Fibroblast of skin of left quadriceps (primary cell): Measurements from ENCODE around the gene SLC4A3.
"Not testable (repeated sequence)": the region's sequence is repeated elsewhere in the genome, so short reads cannot be mapped to it uniquely, and the experiment has no call there.

Experiments used
- DNase-seq, 2 experiments: peaks; one replicate each; pipeline ENCODE4 v3.0.0-alpha.2; 2013; ENCODE audit warnings: low read depth in 2 of 2

Gene SLC4A3

GRCh38 chr2:219679041-219679440, 51.6 kb downstream of the SLC4A3 start:
- no peak for DNase-seq

- DNase-seq, result no peak
Measured at GRCh38 chr2:219679571-219679970, 52.1 kb downstream of the SLC4A3 start.

DNA sequence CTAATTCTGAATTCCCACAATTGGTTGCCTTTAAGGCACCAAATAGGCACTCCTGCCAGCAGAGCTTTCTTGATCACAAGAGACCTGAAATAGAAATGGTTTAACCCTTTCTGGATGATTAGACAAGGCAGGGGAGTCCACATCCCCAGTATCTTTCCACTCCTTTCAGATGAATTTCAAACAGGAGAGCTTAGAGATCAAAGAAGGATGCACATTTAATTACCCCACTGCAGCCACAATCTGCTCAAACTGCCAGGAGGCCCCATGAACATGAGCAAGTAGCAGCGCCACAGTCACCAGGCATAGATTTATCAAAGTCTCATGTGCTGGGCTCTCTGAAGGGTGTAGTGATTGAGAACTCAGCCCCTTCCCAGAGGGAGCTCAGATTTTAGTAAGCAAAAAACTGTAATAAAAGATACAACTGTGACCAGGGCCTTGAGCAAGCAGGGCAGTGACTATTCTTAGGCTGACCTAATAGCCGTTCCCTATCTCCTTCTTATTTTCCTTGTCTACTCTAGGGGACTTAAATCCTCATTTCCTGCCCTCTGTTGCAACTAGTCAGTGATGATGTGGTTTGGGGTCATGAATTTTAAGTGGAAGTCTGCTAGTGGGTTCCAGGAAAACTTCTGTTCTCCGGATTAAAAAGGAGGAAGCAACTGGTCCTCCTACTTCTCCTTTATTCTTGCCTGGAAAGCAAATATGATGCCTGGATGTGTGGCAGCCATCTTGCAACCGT, 53.7 kb downstream of the SLC4A3 start:
- no peak for DNase-seq

DNA sequence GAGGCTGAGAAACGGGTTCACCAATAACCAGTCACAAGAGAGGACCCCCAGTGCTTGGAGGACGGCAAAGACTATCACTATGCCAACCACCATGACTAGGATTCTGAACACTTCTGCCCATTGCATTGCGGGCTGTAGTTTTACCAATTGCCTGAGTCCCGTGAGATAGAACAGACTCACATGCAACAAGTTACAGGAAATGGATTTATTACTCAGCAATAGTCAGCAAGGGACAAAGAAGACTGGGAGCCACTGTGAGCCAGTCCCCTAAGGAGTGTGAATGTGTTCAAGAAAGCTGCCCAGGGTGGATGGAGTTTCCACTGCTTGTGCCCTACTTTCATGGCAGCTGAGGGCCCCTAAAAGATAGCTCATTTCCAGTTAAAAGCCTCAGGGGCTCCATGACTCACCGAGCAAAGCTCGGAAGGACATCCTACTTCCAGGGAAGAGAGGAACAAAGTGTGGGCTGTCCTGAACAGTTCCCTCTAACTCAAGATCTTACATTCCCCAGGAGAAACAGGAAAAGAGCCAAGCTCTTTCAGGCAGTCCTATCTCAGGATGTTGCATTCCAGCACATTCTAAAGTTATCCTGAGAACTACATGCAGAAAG, 54.4 kb downstream of the SLC4A3 start:
- DNase-seq, result no peak

GRCh38 chr2:219683474-219683873, 56.0 kb downstream of the SLC4A3 start:
- DNase-seq, result not testable (repeated sequence)

DNA sequence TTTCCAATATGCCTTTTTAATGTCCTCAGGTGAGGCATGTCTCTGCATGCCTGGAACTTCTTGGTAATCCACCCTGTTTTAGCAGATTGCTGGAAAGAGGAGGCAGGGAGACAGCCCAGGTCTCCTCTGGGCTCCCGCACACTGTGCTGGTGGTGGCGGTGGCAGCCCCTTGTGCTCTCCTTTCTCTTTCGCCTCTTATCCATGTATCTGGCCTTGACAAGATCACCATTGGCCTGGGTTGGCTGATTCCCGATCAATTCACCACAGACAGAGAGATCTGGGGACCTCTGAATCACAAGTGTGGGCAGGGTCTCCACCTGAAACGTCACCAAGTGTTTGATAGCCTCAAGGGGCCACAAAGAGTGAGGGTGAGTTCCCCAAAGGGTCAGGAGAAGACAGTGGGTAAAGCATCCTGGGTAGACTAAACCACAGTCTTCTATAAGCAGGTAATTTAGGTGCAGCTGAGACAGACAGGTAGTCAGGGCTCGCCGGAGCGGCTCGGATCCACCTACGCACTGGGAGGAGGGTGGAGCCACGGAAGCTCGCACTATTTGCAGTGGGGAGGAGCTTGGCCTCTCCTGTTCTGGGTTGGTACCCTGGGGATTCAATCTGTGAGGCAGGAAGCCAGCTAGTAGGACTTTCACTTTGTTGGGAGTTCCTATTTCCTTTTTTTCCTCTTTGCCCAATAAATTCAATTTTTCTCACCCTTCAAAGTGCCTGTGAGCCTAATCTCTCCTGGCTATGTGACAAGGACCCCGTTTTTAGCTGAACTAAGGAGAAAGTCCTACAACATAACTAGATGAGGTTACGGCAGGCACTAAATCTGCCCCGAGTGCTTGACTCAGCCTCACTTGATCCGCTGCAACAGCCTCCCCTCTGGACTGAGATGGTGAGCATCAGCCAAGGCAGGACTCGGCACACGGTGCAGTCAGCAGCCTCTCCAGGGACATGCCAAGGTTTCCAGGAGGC, 57.6 kb downstream of the SLC4A3 start:
- no peak for DNase-seq

DNA sequence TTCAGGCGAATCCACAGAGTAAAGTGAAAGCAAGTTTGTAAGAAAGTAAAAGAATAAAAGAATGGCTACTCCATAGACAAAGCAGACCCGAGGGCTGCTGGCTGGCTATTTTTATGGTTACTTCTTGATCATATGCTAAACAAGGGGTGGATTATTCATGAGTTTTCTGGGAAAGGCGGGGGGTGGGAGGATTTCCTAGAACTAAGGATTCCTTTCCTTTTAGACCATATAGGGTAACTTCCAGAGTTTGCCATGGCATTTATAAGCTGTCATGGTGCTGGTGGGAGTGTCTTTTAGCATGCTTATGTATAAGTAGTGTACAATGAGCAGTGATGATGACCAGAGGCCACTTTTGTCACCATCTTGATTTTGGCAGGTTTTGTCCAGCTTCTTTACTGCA, 59.8 kb downstream of the SLC4A3 start:
- DNase-seq, result peak; percentile 84 to 85

- DNase-seq, result no peak
Measured at GRCh38 chr2:219687882-219688559, 60.6 kb downstream of the SLC4A3 start.

GRCh38 chr2:219688560-219689445, 61.4 kb downstream of the SLC4A3 start:
- DNase-seq, result peak; percentile 84 to 87

DNA sequence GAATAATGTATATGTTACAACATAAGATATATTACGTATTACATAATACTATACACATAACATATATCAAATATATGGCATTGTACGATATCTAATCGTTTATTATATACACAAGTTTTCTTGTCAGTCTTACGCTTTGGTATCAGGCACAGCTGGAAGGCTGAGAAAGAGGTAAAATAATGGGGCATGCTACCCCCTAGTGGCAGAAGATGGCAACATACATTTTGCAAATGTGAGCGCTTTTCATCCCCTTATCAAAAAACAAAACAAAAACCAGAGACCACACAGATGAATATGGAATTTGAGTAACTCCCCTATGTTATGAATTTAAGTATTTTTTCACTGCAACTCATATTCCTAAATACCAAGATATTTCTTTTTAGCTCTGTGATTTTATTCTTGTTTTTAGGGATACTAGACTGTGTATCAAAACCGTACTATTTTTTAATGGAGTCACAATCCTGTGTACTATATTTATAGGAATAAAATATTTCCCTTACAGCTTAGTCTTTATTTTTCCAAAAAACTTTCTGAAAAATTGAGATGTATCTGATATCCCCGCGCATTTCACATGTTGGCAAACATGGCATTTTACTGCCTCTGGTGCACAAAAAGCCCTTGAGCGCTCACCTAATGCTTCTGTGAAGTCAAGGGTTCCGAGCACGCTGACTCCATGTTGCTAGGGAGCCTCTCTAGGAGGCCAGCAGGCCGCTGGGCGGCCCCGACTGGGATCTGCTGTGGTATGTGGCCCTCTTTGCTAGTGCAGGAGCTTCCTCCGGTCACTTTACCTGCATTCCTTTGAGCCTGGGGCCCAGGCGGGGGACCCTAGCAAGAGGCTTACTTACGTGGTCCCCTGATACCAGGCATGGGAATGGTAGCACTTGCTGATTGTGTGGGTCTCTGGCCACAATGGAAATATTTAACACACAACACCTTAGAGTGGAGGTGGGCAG, 62.5 kb downstream of the SLC4A3 start:
- no peak for DNase-seq

DNA sequence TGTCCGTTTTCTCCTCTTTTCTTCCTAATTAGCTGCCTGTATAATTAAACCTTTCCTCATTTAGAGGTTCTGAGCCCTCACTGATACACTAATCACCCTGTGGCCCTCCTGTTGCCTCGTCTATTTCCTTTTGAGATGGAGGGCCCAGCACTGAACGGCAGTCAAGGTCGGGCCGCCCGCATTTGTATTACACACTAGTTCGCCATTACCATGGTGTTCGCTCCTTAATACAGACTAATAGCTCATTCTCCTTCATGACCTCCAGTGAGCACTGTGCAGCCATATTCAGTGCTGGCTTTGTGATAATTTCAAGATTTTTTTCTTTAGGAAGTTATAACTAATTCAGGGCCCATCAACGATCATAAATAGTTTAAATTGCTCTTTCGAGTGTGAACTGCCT, 64.1 kb downstream of the SLC4A3 start:
- no peak for DNase-seq
